Peyer's patch (tissue), 4 donors: ENCODE data around the gene NPDC1.

Experiments
- POLR2A ChIP-seq, 2 donors: fragments of 450-650 bp; IDR thresholded peaks; one replicate each; pipeline ENCODE4 v1.5.1; 2017; ENCODE audit warnings: antibody characterized with exemption in 2 of 2, mild to moderate bottlenecking in 2 of 2, moderate library complexity in 2 of 2
- TF ChIP-seq, protein P1 (sequence below), 6 experiments: fragments of 450-650 bp in 4 of 6; fragments of 200-600 bp in 2 of 6; sonication (generic) in 1 of 6; IDR thresholded peaks; one replicate each; pipeline ENCODE4 v1.5.1; 2017 to 2019; ENCODE audit warnings: antibody characterized with exemption in 6 of 6, mild to moderate bottlenecking in 3 of 6, moderate library complexity in 1 of 6

DNA sequence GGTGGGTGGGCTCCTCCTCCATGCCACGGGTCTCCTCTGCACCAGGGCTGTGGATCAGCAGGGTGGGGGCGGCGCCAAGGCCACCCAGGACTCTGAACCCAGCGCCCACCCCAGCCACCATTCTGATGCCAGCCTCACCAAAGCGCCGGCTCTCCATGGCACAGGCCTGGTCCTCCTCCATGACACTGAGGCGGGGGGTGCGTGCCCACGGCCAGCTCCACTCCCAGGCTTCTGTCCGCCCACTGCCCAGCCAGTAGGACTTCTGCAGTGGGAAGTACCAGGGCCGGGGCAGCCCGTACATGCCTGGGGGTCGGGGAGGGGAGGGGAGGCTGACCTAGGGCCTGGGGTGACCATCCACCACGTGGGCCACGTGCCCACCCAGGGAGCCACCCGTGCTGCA is 29.5 kb downstream of the NPDC1 start:
- TF ChIP-seq, protein P1, sequence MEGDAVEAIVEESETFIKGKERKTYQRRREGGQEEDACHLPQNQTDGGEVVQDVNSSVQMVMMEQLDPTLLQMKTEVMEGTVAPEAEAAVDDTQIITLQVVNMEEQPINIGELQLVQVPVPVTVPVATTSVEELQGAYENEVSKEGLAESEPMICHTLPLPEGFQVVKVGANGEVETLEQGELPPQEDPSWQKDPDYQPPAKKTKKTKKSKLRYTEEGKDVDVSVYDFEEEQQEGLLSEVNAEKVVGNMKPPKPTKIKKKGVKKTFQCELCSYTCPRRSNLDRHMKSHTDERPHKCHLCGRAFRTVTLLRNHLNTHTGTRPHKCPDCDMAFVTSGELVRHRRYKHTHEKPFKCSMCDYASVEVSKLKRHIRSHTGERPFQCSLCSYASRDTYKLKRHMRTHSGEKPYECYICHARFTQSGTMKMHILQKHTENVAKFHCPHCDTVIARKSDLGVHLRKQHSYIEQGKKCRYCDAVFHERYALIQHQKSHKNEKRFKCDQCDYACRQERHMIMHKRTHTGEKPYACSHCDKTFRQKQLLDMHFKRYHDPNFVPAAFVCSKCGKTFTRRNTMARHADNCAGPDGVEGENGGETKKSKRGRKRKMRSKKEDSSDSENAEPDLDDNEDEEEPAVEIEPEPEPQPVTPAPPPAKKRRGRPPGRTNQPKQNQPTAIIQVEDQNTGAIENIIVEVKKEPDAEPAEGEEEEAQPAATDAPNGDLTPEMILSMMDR (IDR thresholded peaks at IDR 0.05), result no peak
- TF ChIP-seq POLR2A (IDR thresholded peaks at IDR 0.05), result no peak
